HG03432 (cell line): Measurements from ENCODE around the gene SMAD6.

ENCODE experiments used
- ATAC-seq: cut with Tn5 transposase; IDR thresholded peaks from one replicate; pipeline ENCODE4 v1.9.1; 2021; ENCODE audit warnings: mild to moderate bottlenecking, moderate library complexity; ENCODE audit not compliant: unreplicated experiment

Gene SMAD6

GRCh38 chr15:66786708-66787488 lies 84.9 kb downstream of the SMAD6 start:
- ATAC-seq, result no peak

DNA sequence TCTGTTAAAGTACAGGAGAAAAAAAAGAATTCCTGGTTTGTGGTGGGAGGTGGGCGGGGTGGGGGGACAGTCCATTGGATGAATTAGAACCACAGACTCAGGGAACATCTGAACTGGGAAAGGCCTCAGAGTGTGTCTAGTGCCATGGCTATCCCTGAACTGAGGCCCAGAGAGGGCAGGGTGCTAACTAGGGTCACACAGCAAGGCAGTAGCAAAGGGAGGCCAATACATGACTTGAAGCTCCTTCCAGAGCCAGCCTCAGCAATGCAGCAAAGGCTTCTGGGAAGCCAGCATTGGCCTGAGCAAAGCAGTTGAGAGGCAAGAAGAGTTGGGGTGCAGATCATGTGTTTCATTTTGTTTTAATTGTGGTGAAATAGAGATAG lies 85.4 kb downstream of the SMAD6 start:
- no peak for ATAC-seq

GRCh38 chr15:66788024-66788423 lies 86.0 kb downstream of the SMAD6 start:
- ATAC-seq, result no peak

GRCh38 chr15:66789029-66790025 lies 87.3 kb downstream of the SMAD6 start:
- ATAC-seq, result no peak

- ATAC-seq, result no peak
These were observed 93.8 kb downstream of the SMAD6 start for GRCh38 chr15:66795851-66796250.

GRCh38 chr15:66796343-66796742 lies 94.3 kb downstream of the SMAD6 start:
- no peak for ATAC-seq

DNA sequence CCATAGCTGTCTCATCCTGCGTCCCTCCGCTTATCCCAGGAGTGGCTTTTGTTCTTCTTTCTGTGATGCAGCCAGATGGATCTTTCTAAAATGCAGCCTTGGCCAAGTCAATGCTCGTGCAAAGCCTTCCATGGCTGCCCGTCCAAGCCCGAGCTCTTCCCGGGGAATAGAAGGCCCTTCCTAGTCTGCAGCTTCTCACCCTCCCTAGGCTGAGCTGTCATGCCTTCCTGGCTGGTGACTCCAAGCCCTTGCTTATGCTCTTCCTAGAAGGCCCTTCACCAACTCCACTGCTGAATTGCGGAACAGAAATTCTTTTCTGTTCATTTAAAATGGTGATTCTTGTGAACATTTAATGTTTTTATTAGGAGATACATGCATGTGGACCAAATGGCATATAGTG lies 95.9 kb downstream of the SMAD6 start:
- no peak for ATAC-seq

GRCh38 chr15:66798426-66799061 lies 96.5 kb downstream of the SMAD6 start:
- ATAC-seq, result no peak

GRCh38 chr15:66799242-66799641 lies 97.2 kb downstream of the SMAD6 start:
- no peak for ATAC-seq

DNA sequence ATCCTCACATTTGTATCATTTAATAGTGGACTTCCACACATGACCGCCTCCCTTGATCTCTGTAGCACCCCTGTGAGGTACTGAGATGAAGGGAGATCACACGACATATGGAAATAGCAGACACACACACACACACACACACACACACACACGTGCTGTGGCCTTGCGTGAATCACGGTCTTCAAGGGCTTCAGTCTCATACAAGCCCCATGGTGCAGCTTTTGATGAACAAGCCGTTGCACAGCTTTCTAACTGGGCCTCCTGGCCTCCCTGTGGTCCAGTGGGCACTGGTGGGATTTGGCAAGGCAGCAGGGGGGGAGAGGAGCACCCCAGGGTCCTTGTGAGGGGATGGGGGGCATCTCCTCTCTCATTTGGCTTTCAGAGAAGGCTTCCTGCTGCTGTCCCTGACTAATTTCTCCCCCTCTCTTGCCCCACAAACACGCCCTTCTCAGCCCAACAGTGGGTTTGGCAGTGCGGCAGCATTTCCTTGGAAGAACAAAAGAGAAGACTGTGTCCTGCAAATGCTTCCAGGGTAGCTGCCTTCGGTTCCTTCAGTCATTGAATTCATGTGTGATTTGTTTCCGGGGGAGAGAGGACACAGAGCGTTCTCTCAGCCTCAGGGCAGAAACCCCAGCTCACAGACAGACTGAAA lies 98.7 kb downstream of the SMAD6 start:
- no peak for ATAC-seq

GRCh38 chr15:66801266-66801665 lies 99.2 kb downstream of the SMAD6 start:
- ATAC-seq, result no peak

- ATAC-seq, result no peak
These were observed 100.3 kb downstream of the SMAD6 start for GRCh38 chr15:66802025-66803001.

DNA sequence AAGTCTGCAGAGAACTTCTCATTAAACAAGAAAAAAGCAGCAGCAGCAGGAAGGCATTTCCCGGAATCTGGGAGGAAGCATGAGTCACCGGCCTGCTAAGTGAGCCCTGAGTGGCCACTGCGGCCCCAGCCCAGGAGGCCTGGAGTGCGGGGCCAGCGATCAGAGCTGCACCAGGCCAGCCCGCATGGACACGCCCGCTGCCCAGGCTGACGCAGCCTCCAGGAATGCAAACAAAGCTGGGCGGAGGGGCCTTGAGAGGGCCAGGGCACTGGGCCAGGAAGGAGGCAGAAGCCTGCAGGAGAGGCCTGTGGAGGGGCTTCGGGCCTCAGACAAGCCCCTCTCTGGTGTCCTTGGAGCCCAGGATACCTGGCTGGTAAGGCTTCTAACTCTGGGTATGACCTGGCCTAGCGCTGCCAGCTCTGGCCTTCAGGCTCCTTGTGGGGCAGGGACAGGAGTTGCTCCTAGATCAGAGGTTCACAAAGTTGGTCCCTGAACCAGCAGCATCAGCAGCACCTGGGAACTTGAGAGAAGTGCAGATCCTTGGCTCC lies 101.2 kb downstream of the SMAD6 start:
- ATAC-seq, result no peak

GRCh38 chr15:66803749-66804148 lies 101.7 kb downstream of the SMAD6 start:
- no peak for ATAC-seq

GRCh38 chr15:66805202-66805885 lies 103.3 kb downstream of the SMAD6 start:
- no peak for ATAC-seq

- ATAC-seq, result no peak
These were observed 106.3 kb downstream of the SMAD6 start for GRCh38 chr15:66808181-66808824.

- ATAC-seq, result no peak
These were observed 107.6 kb downstream of the SMAD6 start for GRCh38 chr15:66809664-66810063.

DNA sequence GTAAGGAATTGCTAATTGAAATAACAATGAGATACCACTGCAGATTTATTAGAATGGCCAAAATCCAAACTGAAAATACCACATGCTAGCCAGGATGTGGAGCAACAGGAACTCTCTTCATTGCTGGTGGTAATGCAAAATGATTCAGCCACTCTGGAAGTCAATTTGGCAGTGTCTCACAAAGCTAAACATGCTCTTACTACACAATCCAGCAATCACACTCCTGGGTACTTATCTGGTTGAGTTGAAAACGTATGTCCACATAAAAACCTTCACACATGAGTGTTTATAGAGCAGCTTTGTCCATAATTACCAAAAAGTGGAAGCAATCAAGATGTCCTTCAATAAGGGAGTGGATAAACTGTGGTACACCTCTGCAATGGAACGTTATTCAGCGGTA lies 113.3 kb downstream of the SMAD6 start:
- no peak for ATAC-seq
